WTC11 (cell line): ENCODE data around the gene EFHD1. TPM values are rescaled to one million over a fixed set of nuclear protein-coding genes. Genes with fewer than 3 reads are reported as not detected.

Experiments
- ATAC-seq: fragments of 200-7000 bp; cut with Tn5 transposase; 2 replicates; pipeline ENCODE4 v1.10.0; 2021; ENCODE audit warnings: mild to moderate bottlenecking, moderate library complexity
- CTCF ChIA-PET: fragments of 300-600 bp; sonication (Branson Sonifier 250); formaldehyde crosslinking; loops from one replicate; lab custom pipeline; 2021; ENCODE audit warnings: antibody characterized with exemption; lab: Charles Lee
- POLR2A ChIA-PET: fragments of 350-600 bp; sonication (Branson Sonifier 250); formaldehyde crosslinking; loops from one replicate; lab custom pipeline; 2021; ENCODE audit warnings: antibody characterized with exemption; lab: Charles Lee
- DNase-seq: peaks from one replicate; pipeline ENCODE4 v3.0.0; 2021; ENCODE audit warnings: low spot score
- H3K27ac Mint-ChIP-seq: 2 replicates; pipeline ENCODE4 v1.8.0; 2021; ENCODE audit warnings: mixed read lengths
- H3K27me3 Mint-ChIP-seq: 2 replicates; pipeline ENCODE4 v1.8.0; 2021; ENCODE audit warnings: low read depth, mild to moderate bottlenecking, moderate library complexity, mixed read lengths
- H3K36me3 Mint-ChIP-seq: 2 replicates; pipeline ENCODE4 v1.8.0; 2021; ENCODE audit warnings: mixed read lengths
- H3K4me1 Mint-ChIP-seq: 2 replicates; pipeline ENCODE4 v1.8.0; 2022; ENCODE audit warnings: mixed read lengths
- H3K4me3 Mint-ChIP-seq: 2 replicates; pipeline ENCODE4 v1.8.0; 2021; ENCODE audit warnings: mild to moderate bottlenecking, moderate library complexity, mixed read lengths
- H3K9me3 Mint-ChIP-seq: 2 replicates; pipeline ENCODE4 v1.8.0; 2021; ENCODE audit warnings: mixed read lengths
- ATF1 ChIP-seq: sonication (generic); formaldehyde crosslinking; IDR thresholded peaks from 2 replicates; pipeline ENCODE4 v1.8.1; 2023; ENCODE audit warnings: mild to moderate bottlenecking, moderate library complexity, missing genetic modification reagents
- E2F4 ChIP-seq: sonication (generic); formaldehyde crosslinking; IDR thresholded peaks from 2 replicates; pipeline ENCODE4 v1.8.1; 2022; ENCODE audit warnings: low read depth, mild to moderate bottlenecking, moderate library complexity, missing genetic modification reagents, borderline replicate concordance
- ELF4 ChIP-seq: sonication (generic); formaldehyde crosslinking; IDR thresholded peaks from 2 replicates; pipeline ENCODE4 v1.8.1; 2022; ENCODE audit warnings: low read depth, mild to moderate bottlenecking, moderate library complexity, missing genetic modification reagents
- ESRRA ChIP-seq: sonication (generic); formaldehyde crosslinking; IDR thresholded peaks from 2 replicates; pipeline ENCODE4 v1.8.1; 2022; ENCODE audit warnings: mild to moderate bottlenecking, missing genetic modification reagents, borderline replicate concordance
- FOXP1 ChIP-seq: sonication (generic); formaldehyde crosslinking; IDR thresholded peaks from 2 replicates; pipeline ENCODE4 v1.8.0; 2022; ENCODE audit warnings: missing genetic modification reagents, mild to moderate bottlenecking, moderate library complexity, borderline replicate concordance
- GTF2I ChIP-seq: fragments of 250-450 bp; sonication (Bioruptor Pico); conservative IDR thresholded peaks from 2 replicates; pipeline ENCODE4 v1.4.0; 2021; ENCODE audit warnings: mild to moderate bottlenecking
- IRF2 ChIP-seq: sonication (generic); formaldehyde crosslinking; IDR thresholded peaks from 2 replicates; pipeline ENCODE4 v1.8.0; 2022; ENCODE audit warnings: low read depth, missing genetic modification reagents, borderline replicate concordance
- JAZF1 ChIP-seq: fragments of 250-450 bp; sonication (Bioruptor Pico); IDR thresholded peaks from 2 replicates; pipeline ENCODE4 v1.9.0; 2021; ENCODE audit warnings: moderate library complexity, mild to moderate bottlenecking, inconsistent platforms
- KAT7 ChIP-seq: sonication (generic); formaldehyde crosslinking; IDR thresholded peaks from 2 replicates; pipeline ENCODE4 v1.8.1; 2023; ENCODE audit warnings: missing genetic modification reagents, mild to moderate bottlenecking, borderline replicate concordance
- MYBL2 ChIP-seq: sonication (generic); formaldehyde crosslinking; IDR thresholded peaks from 2 replicates; pipeline ENCODE4 v1.8.1; 2023; ENCODE audit warnings: mild to moderate bottlenecking, moderate library complexity, missing genetic modification reagents
- NFYB ChIP-seq: sonication (generic); formaldehyde crosslinking; conservative IDR thresholded peaks from 2 replicates; pipeline ENCODE4 v1.8.0; 2022; ENCODE audit warnings: low read depth, missing genetic modification reagents
- NR2C2 ChIP-seq: sonication (generic); formaldehyde crosslinking; IDR thresholded peaks from 2 replicates; pipeline ENCODE4 v1.8.0; 2022; ENCODE audit warnings: mild to moderate bottlenecking, missing genetic modification reagents
- OVOL2 ChIP-seq: fragments of 250-450 bp; sonication (Bioruptor Pico); IDR thresholded peaks from 2 replicates; pipeline ENCODE4 v1.9.0; 2021; ENCODE audit warnings: mild to moderate bottlenecking, borderline replicate concordance
- PRDM15 ChIP-seq: sonication (generic); formaldehyde crosslinking; IDR thresholded peaks from 2 replicates; pipeline ENCODE4 v1.8.0; 2022; ENCODE audit warnings: missing genetic modification reagents
- TCF7 ChIP-seq: sonication (generic); formaldehyde crosslinking; IDR thresholded peaks from 2 replicates; pipeline ENCODE4 v1.8.0; 2022; ENCODE audit warnings: mild to moderate bottlenecking, low read depth, missing genetic modification reagents, moderate library complexity
- TEAD1 ChIP-seq: sonication (generic); formaldehyde crosslinking; IDR thresholded peaks from 2 replicates; pipeline ENCODE4 v1.8.0; 2022; ENCODE audit warnings: mild to moderate bottlenecking, missing genetic modification reagents
- USF2 ChIP-seq: sonication (generic); formaldehyde crosslinking; IDR thresholded peaks from 2 replicates; pipeline ENCODE4 v1.8.1; 2023; ENCODE audit warnings: mild to moderate bottlenecking, missing genetic modification reagents, moderate library complexity
- ZBTB21 ChIP-seq: sonication (generic); formaldehyde crosslinking; IDR thresholded peaks from 2 replicates; pipeline ENCODE4 v1.8.1; 2023; ENCODE audit warnings: mild to moderate bottlenecking, missing genetic modification reagents, borderline replicate concordance
- ZBTB43 ChIP-seq: sonication (generic); formaldehyde crosslinking; IDR thresholded peaks from 2 replicates; pipeline ENCODE4 v1.8.1; 2023; ENCODE audit warnings: mild to moderate bottlenecking, missing genetic modification reagents
- ZNF317 ChIP-seq: sonication (generic); formaldehyde crosslinking; IDR thresholded peaks from 2 replicates; pipeline ENCODE4 v1.8.1; 2023; ENCODE audit warnings: low read depth, mild to moderate bottlenecking, moderate library complexity, missing genetic modification reagents, borderline replicate concordance
- total RNA-seq: library from RNA; stranded (reverse); gene quantifications from 3 replicates; pipeline ENCODE4 v1.2.3, GENCODE V29; 2021
- TF ChIP-seq, protein P1 (sequence below): fragments of 250-450 bp; sonication (Bioruptor Pico); IDR thresholded peaks from 2 replicates; pipeline ENCODE4 v1.9.0; 2021; ENCODE audit warnings: mild to moderate bottlenecking
- TF ChIP-seq, protein P2 (sequence below): sonication (generic); formaldehyde crosslinking; conservative IDR thresholded peaks from 2 replicates; pipeline ENCODE4 v1.8.1; 2022; ENCODE audit warnings: mild to moderate bottlenecking, missing genetic modification reagents
- TF ChIP-seq, protein P3 (sequence below): sonication (generic); formaldehyde crosslinking; IDR thresholded peaks from 2 replicates; pipeline ENCODE4 v1.8.1; 2022; ENCODE audit warnings: mild to moderate bottlenecking, moderate library complexity, missing genetic modification reagents
- TF ChIP-seq, protein P4 (sequence below): sonication (generic); formaldehyde crosslinking; IDR thresholded peaks from 2 replicates; pipeline ENCODE4 v1.8.1; 2023; ENCODE audit warnings: mild to moderate bottlenecking, missing genetic modification reagents, moderate library complexity

The EFHD1 gene
- total RNA-seq, 1 experiment from 2014 or later: 6.1 TPM

DNA sequence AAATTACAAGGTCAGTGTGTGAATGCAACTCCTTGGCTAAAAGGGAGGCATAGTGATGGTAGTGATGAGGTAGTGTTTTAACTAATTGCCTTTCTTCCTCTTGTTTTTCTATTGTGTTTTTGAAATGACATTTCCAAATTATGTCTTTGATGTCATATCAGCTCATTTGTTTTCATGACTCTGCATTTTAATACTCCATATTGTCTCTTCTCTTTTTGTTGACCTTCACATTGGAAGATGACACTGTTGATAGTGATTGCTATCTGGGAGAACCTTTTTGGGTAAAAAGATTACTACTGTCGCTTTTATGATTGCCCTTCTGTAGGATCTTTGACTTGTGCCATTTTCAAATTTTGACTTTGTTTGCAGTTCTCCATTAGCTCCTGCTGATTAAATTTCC lies 66.8 kb downstream of the EFHD1 start (continued):
- no peak for TF ChIP-seq FOXP1 (CRISPR knock-in tag)
- no peak for TF ChIP-seq MYBL2 (CRISPR knock-in tag)
- TF ChIP-seq TEAD1 (CRISPR knock-in tag): no peak
- TF ChIP-seq ELF4 (CRISPR knock-in tag): no peak
- TF ChIP-seq, protein P1, sequence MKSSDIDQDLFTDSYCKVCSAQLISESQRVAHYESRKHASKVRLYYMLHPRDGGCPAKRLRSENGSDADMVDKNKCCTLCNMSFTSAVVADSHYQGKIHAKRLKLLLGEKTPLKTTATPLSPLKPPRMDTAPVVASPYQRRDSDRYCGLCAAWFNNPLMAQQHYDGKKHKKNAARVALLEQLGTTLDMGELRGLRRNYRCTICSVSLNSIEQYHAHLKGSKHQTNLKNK (CRISPR knock-in tag): no peak

DNA sequence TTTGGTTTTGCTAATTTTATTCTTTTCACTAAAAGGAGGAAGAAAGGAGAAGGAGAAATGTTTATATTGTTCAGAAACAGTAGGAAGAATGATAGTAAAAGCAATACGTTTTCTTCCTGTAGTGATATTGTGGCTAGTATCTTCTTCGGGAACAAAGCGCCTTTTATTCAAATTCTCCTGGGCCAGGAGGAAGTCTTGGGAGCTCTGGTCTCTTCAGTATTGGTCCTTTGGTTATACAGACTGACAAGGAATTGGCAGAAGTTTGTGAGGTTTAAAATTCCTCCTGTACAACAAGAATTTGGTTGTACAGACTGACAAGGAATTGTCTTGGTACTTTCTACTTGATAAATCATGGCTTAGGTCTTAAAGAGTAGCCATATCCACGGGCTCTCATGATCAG lies 73.7 kb downstream of the EFHD1 start:
- ChIA-PET POLR2A (no interaction called here), CTCF (no interaction called here)
- ATAC-seq: no peak
- peaks cover 37% of the 10 kb centered on the region for H3K36me3 Mint-ChIP-seq
- H3K9me3 Mint-ChIP-seq: no peaks in the 10 kb centered on the region
- H3K4me1 Mint-ChIP-seq: no peaks in the 10 kb centered on the region
- no peak overlapping the region for H3K4me3 Mint-ChIP-seq
- DNase-seq: no peak
- no peaks in the 10 kb centered on the region for H3K27me3 Mint-ChIP-seq
- TF ChIP-seq ZBTB21 (CRISPR knock-in tag): no peak
- TF ChIP-seq, protein P2, sequence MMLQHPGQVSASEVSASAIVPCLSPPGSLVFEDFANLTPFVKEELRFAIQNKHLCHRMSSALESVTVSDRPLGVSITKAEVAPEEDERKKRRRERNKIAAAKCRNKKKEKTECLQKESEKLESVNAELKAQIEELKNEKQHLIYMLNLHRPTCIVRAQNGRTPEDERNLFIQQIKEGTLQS (CRISPR knock-in tag): no peak
- no peak for TF ChIP-seq E2F4
- no peak for TF ChIP-seq JAZF1 (CRISPR knock-in tag)
- no peak for TF ChIP-seq ZNF317 (CRISPR knock-in tag)
- TF ChIP-seq, protein P3, sequence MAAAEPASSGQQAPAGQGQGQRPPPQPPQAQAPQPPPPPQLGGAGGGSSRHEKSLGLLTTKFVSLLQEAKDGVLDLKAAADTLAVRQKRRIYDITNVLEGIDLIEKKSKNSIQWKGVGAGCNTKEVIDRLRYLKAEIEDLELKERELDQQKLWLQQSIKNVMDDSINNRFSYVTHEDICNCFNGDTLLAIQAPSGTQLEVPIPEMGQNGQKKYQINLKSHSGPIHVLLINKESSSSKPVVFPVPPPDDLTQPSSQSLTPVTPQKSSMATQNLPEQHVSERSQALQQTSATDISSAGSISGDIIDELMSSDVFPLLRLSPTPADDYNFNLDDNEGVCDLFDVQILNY: no peak
- TF ChIP-seq TCF7 (CRISPR knock-in tag): no peak
- TF ChIP-seq NR2C2 (CRISPR knock-in tag): no peak
- no peak for TF ChIP-seq KAT7 (CRISPR knock-in tag)
- TF ChIP-seq, protein P4, sequence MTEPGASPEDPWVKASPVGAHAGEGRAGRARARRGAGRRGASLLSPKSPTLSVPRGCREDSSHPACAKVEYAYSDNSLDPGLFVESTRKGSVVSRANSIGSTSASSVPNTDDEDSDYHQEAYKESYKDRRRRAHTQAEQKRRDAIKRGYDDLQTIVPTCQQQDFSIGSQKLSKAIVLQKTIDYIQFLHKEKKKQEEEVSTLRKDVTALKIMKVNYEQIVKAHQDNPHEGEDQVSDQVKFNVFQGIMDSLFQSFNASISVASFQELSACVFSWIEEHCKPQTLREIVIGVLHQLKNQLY (CRISPR knock-in tag): no peak
- TF ChIP-seq USF2: no peak
- no peak for TF ChIP-seq OVOL2
- TF ChIP-seq GTF2I (CRISPR knock-in tag): no peak
- no peak for TF ChIP-seq ATF1 (CRISPR knock-in tag)
- no peak overlapping the region for H3K27ac Mint-ChIP-seq

- Mint-ChIP-seq H3K9me3 (no peaks in the 10 kb centered on the region), H3K27ac (0 out of 2 replicates have a peak overlapping the region, but pooled peaks have one; percentile 7), H3K36me3 (peaks cover 20% of the 10 kb centered on the region), H3K4me3 (no peak overlapping the region), H3K27me3 (no peaks in the 10 kb centered on the region), H3K4me1 (0 out of 2 replicates have a peak, but pooled peaks cover 4% of the 10 kb centered on the region)
- ATAC-seq (no peak), DNase-seq (no peak)
- POLR2A ChIA-PET: no interaction called here
- CTCF ChIA-PET: no interaction called here
- TF ChIP-seq PRDM15 (CRISPR knock-in tag) (no peak), FOXP1 (CRISPR knock-in tag) (no peak), NFYB (CRISPR knock-in tag) (no peak), IRF2 (no peak), ZBTB43 (CRISPR knock-in tag) (no peak), ESRRA (CRISPR knock-in tag) (no peak)
- TF ChIP-seq, all 79 proteins: peak for 0
Observed at GRCh38 chr2:232713505-232713904, 80.1 kb downstream of the EFHD1 start.
